GM19351 (cell line): ENCODE data around the gene GCSAM.
"Not testable (repeated sequence)": the region's sequence is repeated elsewhere in the genome, so short reads cannot be mapped to it uniquely, and the experiment has no call there.

Experiments used
- ATAC-seq: cut with Tn5 transposase; IDR thresholded peaks from one replicate; pipeline ENCODE4 v1.9.1; 2021; ENCODE audit warnings: mild to moderate bottlenecking, moderate library complexity; ENCODE audit not compliant: unreplicated experiment

Gene GCSAM

DNA sequence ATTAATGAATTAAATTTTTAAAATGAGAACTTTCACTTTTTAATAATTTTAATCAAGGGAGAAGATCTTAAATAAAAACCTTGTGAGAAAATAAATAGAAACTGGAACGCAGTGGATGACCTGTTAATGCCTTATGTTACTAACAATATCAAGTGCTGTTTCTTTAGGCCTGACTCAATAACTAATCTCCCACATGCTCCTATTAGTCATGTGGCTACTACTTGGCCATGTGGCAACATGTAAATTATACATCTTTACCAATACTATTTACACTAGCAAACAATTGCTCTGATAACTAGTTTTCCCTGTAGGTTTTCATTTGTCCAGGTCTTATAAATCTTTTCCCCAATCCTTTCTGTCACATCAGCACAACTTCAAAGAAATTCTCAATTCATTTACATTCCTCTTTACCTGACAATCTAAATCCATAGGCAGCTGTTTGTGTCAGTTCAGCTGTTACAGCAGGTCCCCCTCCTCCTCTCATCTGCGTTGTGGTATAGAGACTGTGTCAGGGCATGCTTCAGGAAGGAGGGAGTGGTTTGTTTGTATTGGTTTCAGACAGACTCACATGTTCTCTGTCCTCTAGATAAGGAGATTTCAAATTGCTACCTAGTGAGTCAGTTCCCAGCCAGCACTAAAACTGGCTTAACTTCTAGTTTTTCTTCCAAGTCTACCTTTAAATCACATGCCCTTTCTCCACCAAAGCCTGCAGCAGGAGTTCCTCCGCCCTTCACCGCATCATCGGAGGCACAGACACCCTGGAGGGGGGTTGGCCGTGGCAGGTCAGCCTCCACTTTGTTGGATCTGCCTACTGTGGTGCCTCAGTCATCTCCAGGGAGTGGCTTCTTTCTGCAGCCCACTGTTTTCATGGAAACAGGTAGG, 58.2 kb downstream of the GCSAM start:
- peak; percentile 95 for ATAC-seq

DNA sequence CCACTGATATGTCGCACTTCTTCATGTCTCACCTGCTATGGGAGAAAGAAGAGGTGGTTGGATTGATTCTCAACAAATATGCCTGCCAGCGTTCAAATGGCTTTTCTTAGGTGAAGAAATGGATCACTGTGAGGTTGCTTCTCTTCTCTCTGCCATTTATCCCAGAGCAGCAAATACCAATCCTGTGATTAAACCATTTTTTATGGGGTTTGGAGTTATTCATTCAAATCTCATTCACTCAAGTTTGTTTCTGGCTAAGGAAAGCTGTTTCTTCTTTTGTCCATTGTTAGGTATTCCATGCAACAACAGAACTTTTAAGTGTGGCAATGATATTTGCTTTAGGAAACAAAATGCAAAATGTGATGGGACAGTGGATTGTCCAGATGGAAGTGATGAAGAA, 59.0 kb downstream of the GCSAM start:
- no peak for ATAC-seq

GRCh38 chr3:112072387-112073060, 60.5 kb downstream of the GCSAM start:
- not testable (repeated sequence) for ATAC-seq
